Inflammatory macrophage treated with lipopolysaccharide for 1 hour (primary cell): ENCODE data around the gene IGFL4.
A peak's percentile ranks its signal among the peaks of the same experiment; 100 is the strongest.

Source experiments
- DNase-seq, 2 donors: peaks; one replicate each; pipeline ENCODE4 v3.0.0-alpha.2; 2020 to 2022

IGFL4 gene

DNA sequence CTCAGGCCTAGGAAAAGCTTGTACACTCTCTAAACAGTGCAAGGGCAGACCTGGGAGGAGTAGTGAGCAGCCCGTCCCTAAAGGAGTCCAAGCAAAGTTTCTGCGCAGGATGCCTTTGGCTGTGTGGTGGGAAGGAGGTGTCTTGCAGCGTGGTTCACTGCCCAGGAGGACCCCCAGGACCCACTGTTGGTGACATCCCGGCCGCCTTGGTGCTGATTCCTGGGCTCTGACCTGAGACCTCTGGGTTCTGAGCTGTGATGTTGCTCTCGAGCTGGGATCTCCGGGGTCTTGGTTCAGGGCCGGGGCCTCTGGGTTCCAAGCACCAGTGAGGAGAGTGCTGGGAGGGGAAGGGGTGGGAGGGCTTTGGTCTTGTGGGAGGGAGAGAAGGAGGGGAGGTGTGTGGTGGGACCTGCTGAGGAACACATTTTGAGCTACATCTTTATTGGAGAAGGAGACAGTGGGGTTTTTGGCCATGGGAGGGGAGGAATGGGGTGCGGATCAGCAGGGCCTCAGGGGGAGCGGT is 22.0 kb downstream of the IGFL4 start:
- no peak for DNase-seq

GRCh38 chr19:46017874-46018675 is 22.7 kb downstream of the IGFL4 start:
- DNase-seq = no peak

- DNase-seq = no peak
Observed at GRCh38 chr19:46017095-46017429, 23.7 kb downstream of the IGFL4 start.

DNA sequence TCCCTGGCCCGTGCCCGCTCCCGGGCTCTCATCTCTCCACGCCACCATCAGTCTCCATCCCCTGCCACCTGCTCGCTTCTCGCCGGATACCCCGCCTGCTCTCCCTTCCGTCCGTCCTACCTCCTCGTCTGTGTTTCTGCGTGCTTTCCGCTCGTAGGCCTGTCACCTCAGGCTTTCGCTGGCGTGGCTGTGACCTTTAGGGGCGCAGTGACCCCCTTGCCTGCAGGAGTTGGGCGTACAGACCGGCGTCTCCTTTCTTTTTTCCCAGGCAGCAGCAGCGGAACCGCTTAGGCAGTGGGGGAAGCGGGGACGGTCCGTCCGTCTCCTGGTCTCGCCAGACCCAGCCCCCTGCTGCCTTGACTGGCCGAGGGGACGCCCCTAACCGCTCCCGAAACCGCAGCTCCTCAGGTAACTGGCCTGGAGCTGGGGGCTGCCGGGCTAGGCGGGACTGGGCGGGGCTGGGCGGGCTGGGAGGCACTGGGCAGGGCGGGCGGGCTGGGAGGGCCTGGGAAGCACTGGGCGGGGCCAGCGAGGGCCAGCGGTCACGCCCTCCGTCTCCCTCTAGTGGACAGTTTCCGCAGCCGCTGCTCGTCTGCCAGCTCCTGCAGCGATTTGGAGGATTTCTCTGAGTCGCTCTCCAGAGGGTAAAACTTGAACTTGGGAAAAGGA is 24.2 kb downstream of the IGFL4 start:
- DNase-seq = peak; percentile 61 to 96

DNA sequence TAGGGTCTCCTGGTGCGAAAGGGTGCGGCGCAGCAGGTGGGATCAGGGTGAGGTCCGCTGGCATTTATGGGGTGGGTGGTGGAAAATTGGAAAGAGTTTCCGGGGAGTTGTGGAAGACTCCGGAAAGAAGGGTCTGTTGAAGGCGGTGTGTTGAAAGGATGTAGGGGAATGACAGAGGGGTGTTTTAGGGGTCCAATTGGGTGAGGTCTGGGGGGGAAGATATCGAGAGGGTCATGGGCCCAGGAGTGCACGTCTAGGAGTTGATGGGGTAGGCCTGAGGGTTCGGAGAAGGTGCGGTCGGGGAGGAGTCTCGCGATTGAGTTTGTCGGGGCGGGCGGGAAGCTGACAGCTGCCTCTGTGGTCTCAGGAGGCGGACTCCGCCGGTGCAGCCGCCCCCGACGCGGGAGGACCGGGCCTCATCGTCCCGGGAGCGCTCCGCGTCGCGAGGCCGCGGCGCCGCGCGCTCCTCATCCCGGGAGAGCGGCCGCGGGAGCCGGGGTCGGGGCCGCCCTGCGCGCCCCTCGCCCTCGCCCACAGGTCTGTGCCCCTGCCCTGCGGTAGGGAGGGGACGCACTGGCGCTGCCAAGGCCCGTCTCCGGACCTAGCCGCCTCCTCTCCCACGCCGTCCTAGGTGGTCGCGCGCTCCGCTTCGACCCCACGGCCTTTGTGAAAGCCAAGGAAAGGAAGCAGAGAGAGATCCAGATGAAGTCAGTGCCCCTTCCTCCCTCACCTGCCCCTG is 24.9 kb downstream of the IGFL4 start:
- no peak for DNase-seq

DNA sequence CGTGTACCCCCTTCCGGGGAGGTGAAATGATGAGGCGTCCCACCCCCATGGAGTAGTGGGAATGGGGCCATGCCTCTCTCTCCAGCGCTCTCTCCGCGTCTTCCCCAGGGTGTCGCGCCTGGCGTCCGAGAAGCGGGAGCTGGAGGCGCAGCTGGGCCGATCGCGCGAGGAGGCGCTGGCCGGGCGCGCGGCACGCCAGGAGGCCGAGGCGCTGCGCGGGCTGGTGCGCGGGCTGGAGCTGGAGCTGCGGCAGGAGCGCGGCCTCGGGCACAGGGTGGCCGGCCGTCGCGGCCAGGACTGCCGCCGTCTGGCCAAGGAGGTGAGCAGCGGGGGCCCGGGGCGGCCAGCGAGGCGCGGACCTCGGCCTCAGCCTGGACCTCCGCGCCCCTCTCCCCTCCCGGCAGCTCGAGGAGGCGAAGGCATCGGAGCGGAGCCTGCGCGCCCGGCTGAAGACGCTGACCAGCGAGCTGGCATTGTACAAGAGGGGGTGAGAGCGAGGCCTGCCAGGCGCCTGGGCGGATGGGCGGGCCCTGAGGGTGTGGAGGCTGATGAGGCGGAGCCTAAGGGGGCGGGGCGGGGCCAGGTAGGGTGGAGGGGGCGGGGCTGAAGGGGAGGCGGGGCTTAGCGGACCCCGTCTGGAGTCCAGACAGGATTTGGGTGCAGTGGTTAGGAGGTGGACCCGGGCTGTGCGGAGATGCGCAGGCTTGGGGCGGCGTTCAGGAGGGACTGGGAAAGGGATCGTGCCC is 25.7 kb downstream of the IGFL4 start:
- DNase-seq = peak; percentile 34 to 50

DNA sequence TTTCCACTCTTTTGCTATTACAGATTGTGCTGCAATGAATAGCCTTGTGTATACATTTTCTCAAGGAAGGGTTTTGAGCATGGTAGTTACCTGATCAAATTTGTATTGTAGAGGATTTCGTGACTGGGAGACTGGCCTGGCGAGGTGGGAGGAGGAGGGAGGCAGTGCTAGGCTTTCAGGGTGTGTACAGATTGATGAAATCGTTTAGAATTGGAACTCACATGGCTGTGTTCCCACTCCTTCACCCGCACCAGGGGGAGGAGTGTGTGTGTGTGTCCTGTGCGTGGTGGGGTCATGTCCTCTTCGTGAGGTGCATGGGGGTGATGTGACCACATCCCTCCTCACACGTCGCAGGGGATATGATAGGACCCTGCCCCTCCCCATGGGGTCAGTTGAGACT is 26.3 kb downstream of the IGFL4 start:
- DNase-seq = peak; percentile 6 to 41

GRCh38 chr19:46009530-46010510 is 31.0 kb downstream of the IGFL4 start:
- DNase-seq = peak; percentile 41 to 82

- no peak for DNase-seq
Observed at GRCh38 chr19:46006411-46006810, 34.4 kb downstream of the IGFL4 start.

DNA sequence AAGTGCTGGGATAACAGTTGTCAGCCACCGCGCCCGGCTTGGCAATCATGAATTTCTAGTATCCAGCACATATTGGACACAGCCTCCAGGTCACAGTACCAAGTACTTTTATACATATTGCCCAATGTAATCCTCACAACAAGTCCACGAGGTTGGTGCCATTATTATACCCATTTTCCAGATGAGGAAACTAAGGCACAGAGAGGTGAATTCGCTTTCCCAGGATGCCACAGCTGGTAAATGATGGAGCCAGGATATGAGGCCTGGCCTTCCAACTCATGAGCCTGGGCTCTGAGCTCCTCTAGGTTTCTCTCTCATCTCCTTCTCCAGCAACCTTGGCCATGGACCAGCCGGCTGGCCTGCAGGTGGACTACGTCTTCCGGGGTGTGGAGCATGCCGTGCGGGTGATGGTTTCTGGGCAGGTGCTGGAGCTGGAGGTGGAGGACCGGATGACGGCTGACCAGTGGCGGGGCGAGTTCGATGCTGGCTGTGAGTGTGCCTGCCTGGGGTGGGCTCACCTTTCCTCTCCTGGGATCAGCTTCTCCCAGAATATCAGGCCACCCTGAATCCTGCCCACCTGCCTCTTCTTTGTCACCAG is 38.0 kb downstream of the IGFL4 start:
- no peak for DNase-seq

- DNase-seq = no peak
Observed at GRCh38 chr19:46000491-46001246, 40.1 kb downstream of the IGFL4 start.

GRCh38 chr19:45999653-46000121 is 41.1 kb downstream of the IGFL4 start:
- DNase-seq = peak; percentile 34 to 52

- no peak for DNase-seq
Observed at GRCh38 chr19:45998834-45999233, 42.0 kb downstream of the IGFL4 start.

GRCh38 chr19:45996933-45997332 is 43.9 kb downstream of the IGFL4 start:
- DNase-seq = no peak

- DNase-seq = no peak
Observed at GRCh38 chr19:45995715-45996385, 45.0 kb downstream of the IGFL4 start.

DNA sequence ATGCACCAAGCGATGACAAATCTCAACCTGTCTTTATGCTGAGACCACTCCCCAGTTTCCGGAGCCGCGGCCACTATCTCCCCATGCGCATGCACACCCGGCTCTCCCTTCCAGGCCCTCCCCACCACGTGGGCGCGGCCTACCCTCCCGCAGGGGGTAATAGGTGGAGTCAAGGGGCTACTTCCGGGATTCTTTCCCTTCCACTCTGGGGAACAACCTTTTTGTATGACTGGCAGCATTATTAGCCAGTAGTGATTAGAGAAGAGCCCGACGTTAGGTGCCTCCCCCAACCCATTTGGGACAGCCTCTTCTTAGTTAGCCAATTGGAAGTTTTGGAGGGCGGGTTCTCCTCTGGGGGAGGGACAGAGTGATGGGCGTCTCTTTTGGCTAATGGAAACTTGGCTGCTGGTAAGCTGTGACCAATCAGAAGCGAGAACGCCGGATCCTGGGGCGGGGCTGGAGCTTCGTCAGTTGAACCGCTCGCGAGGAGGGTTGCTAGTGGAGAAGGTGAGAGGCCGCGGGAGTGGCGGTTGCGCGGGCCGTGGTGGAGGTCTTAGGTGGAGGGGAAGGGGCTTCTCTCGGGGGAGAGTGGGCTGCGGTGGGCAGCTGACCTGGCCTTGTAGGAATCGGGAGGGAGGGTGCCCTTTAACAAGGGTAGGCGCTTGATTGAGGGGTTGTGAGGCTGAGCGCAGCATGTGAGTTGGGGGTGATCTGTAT is 45.6 kb downstream of the IGFL4 start, which contains the start of gene CCDC61:
CCDC61 (plus strand) TSS at position 470 of the 717 bp plus-strand sequence. CDS start 7,552 bp downstream, outside the sequence.
- peak; percentile 99 to 100 for DNase-seq

DNA sequence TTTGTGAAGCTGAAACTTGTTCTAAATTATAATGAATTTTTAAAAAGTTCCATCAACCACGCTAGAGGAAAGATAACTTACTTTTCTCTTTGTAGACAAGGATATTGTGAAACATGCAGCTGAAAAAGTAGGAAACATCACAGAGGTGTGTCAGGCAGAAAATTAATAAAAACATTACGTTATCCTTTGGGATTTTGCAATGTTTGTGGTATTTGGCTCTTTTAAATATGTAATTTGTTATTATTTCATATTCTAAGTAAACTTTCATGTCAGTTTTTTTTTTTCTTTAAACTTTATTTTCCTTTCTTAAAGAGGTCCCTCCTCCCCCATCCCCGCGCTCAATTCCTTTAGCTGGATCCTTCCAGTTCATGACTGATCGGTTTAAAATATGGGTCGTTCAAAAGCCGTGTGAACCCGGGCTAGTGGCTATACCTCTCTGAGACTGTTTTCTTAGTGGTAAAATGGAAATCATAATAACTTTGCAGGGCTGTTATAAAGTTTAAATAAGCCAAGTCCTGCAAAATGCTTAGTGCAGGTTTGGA is 46.3 kb downstream of the IGFL4 start:
- DNase-seq = no peak

DNA sequence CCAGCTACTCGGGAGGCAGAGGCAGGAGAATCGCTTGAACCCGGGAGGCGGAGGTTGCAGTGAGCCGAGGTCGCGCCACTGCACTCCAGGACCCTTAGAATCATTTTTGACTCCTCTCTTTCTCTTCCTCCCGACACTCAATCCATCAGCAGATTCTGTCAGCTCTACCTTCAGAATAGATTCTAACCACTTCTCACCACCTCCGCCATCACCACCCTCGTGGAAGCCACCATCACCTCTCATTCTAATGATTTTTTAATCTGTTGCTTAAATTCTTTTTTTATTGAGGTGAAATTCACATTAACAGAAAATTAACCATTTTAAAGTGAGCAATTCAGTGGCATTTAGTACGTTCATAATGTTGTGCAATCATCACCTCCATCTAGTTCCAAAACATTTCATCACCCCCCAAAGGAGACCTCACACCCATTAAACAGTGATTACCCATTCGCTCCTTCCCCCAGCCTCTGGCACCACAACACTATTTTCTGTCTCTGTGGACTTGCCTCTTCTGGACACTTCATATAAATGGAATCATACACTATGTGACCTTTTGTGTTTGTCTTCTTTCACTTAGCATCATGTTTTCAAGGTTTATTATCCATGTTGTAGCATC is 50.6 kb downstream of the IGFL4 start:
- DNase-seq = no peak
